ENCODE results near the gene SYNPO2.

GRCh38 chr4:119027811-119028210, 139.2 kb downstream of the SYNPO2 start:
- no peak for TF ChIP-seq POLR2AphosphoS5 (IDR thresholded peaks at IDR 0.05; ENCODE audit: low read depth, low read length)
- TF ChIP-seq RBBP5 (IDR thresholded peaks at IDR 0.05; ENCODE audit: borderline replicate concordance, low read depth, low read length), result no peak
- TF ChIP-seq TAF1 (IDR thresholded peaks at IDR 0.05; ENCODE audit: low read depth, low read length), result no peak
- no peak for TF ChIP-seq EP300 (IDR thresholded peaks at IDR 0.05; ENCODE audit: borderline replicate concordance in 1 of 2, low read depth in 2 of 2, low read length in 2 of 2)
- no peak for TF ChIP-seq KDM1A (IDR thresholded peaks at IDR 0.05; ENCODE audit: borderline replicate concordance, low read length)
- no peak for TF ChIP-seq POLR2A (IDR thresholded peaks at IDR 0.05; ENCODE audit: control extremely low read depth in 1 of 2, low read depth in 2 of 2, low read length in 2 of 2)

Data from H1 (cell line).